ENCODE data around the gene ARHGAP32.

Gene ARHGAP32

DNA sequence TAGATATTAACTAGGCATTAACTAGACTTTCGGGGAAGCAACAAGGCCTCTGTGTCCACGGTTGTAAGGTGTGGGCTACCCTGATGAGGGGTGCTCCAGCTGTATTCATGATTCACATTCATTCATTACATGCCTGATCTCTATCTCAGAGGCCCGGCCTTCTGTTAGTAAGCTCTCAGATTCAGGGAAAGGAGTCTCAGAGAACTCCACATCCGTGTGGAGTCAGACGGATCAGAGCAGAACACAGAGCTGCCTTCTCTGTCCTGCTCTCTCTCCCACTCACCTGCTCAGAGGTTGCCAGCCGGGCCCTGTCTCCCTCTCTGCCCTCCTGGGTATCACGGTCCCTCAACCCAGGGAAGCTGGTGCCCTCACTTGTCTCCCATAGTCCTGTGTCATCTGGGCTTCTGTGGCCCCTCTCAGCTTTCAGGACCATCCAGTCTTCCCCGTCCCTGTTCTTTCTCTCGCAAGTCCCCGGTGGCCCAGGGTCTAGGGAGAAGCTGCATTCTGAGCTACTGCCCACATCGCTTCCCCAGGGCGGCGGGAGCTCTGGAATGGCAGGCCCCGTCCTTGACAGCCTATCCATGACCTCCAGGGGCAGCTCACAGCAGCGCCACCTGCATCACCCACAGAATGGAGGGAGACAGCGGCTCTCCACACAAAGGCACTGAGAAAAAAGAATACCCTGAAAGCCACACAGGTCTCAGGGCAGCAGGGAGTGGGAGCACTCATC is 253.8 kb downstream of the ARHGAP32 start:
- DNase-seq (ENCODE audit: low read depth): no peak
- TF ChIP-seq, protein P1, sequence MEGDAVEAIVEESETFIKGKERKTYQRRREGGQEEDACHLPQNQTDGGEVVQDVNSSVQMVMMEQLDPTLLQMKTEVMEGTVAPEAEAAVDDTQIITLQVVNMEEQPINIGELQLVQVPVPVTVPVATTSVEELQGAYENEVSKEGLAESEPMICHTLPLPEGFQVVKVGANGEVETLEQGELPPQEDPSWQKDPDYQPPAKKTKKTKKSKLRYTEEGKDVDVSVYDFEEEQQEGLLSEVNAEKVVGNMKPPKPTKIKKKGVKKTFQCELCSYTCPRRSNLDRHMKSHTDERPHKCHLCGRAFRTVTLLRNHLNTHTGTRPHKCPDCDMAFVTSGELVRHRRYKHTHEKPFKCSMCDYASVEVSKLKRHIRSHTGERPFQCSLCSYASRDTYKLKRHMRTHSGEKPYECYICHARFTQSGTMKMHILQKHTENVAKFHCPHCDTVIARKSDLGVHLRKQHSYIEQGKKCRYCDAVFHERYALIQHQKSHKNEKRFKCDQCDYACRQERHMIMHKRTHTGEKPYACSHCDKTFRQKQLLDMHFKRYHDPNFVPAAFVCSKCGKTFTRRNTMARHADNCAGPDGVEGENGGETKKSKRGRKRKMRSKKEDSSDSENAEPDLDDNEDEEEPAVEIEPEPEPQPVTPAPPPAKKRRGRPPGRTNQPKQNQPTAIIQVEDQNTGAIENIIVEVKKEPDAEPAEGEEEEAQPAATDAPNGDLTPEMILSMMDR (IDR thresholded peaks at IDR 0.05; ENCODE audit: low read depth, low read length, missing control alignments): no peak
- H3K4me3 ChIP-seq (ENCODE audit: low read depth, low read length): no peak overlapping the region

DNA sequence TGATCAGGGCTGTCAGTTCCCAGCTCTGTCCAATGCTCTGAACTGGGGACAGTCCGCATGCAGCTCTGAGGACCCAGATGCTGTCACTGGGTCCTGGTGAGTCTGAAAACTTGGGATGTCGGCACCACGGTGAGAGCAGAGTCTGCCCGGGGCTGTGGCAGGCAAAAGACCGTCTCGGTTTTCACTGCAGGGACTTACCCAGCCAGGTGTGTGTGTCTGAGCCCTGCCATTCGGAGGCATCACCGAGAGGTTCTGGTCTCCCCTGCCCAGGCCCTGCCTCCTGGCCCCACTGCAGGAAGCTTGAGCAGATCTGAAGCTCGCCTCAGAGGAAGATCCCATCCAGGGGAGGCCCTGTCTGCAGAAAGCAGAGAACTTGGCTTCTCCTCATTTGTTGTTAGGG is 254.6 kb downstream of the ARHGAP32 start:
- TF ChIP-seq, protein P1 (IDR thresholded peaks at IDR 0.05; ENCODE audit: low read depth, low read length, missing control alignments): no peak
- no peak overlapping the region for H3K4me3 ChIP-seq (ENCODE audit: low read depth, low read length)
- DNase-seq (ENCODE audit: low read depth): no peak

- DNase-seq (ENCODE audit: low read depth): no peak
Measured at GRCh38 chr11:128936606-128937251, 255.4 kb downstream of the ARHGAP32 start.

GRCh38 chr11:128934926-128935325 is 257.2 kb downstream of the ARHGAP32 start:
- DNase-seq (ENCODE audit: low read depth): no peak
- H3K4me3 ChIP-seq (ENCODE audit: low read depth, low read length): no peak overlapping the region
- TF ChIP-seq, protein P1 (IDR thresholded peaks at IDR 0.05; ENCODE audit: low read depth, low read length, missing control alignments): no peak

More at GRCh38 chr11:128936606-128937251, 255.4 kb downstream of the ARHGAP32 start:
- TF ChIP-seq, protein P1 (IDR thresholded peaks at IDR 0.05; ENCODE audit: low read depth, low read length, missing control alignments): no peak
- no peak overlapping the region for H3K4me3 ChIP-seq (ENCODE audit: low read depth, low read length)

- DNase-seq (ENCODE audit: low read depth): no peak
- no peak overlapping the region for H3K4me3 ChIP-seq (ENCODE audit: low read depth, low read length)
- TF ChIP-seq, protein P1 (IDR thresholded peaks at IDR 0.05; ENCODE audit: low read depth, low read length, missing control alignments): no peak
Measured at GRCh38 chr11:128934351-128934750, 257.8 kb downstream of the ARHGAP32 start.

DNA sequence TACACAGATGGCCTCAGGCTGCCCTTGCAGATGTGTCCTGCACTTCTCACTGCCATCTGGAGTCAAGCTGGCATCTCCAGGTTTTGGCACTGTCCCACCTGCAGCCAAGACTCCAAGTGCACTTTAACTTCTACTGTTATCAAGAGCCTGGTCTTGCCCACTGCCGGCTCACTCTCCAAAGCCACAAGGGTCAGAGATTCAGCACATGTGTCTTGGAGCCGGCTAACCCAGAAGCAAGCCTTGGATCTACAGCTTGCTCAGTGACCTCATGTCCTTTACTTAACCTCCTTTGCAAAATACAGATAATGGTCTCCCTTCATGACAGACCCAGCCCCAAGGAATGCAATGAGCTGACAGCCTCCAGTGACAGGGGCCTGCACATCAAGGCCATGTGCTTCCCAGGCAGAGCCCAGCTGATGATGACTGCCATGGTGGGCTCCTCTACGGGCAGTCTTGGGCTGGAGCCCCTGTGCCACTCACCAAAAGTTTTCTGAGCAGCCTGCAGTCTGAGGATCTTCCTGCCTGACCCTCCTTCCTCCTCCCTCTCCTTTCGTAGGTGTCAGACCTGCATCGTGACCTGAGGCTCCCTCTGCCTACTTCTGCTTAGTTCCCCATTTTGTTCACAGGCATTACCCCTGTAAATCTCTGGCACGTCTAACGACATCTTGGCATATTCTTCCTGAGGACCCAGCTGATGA is 258.5 kb downstream of the ARHGAP32 start:
- H3K4me3 ChIP-seq (ENCODE audit: low read depth, low read length): no peak overlapping the region
- TF ChIP-seq, protein P1 (IDR thresholded peaks at IDR 0.05; ENCODE audit: low read depth, low read length, missing control alignments): no peak
- DNase-seq (ENCODE audit: low read depth): no peak

All from GM12864 (cell line).